ENCODE results near the gene MYOM1.
A peak's percentile ranks its signal among the peaks of the same experiment; 100 is the strongest.
"Not testable (repeated sequence)": the region's sequence is repeated elsewhere in the genome, so short reads cannot be mapped to it uniquely, and the experiment has no call there.

Gene MYOM1

GRCh38 chr18:3086871-3087270, 132.9 kb downstream of the MYOM1 start:
- DNase-seq (ENCODE audit: low read depth in 2 of 2), result no peak

GRCh38 chr18:3085612-3086011, 134.2 kb downstream of the MYOM1 start:
- no peak for DNase-seq (ENCODE audit: low read depth in 2 of 2)

- no peak for DNase-seq (ENCODE audit: low read depth in 2 of 2)
These were observed 135.6 kb downstream of the MYOM1 start for GRCh38 chr18:3084206-3084605.

- DNase-seq (ENCODE audit: low read depth in 2 of 2), result no peak
These were observed 136.0 kb downstream of the MYOM1 start for GRCh38 chr18:3083766-3084165.

GRCh38 chr18:3081584-3081991, 138.2 kb downstream of the MYOM1 start:
- no peak for DNase-seq (ENCODE audit: low read depth in 2 of 2)

- no peak for DNase-seq (ENCODE audit: low read depth in 2 of 2)
These were observed 140.1 kb downstream of the MYOM1 start for GRCh38 chr18:3079653-3080052.

GRCh38 chr18:3075491-3075890, 144.3 kb downstream of the MYOM1 start:
- no peak for DNase-seq (ENCODE audit: low read depth in 2 of 2)

- no peak for DNase-seq (ENCODE audit: low read depth in 2 of 2)
These were observed 145.7 kb downstream of the MYOM1 start for GRCh38 chr18:3074087-3074486.

- not testable (repeated sequence) for DNase-seq (ENCODE audit: low read depth in 2 of 2)
These were observed 146.4 kb downstream of the MYOM1 start for GRCh38 chr18:3073353-3073752.

- no peak for DNase-seq (ENCODE audit: low read depth in 2 of 2)
These were observed 148.1 kb downstream of the MYOM1 start for GRCh38 chr18:3071676-3072075.

GRCh38 chr18:3069671-3070433, 149.9 kb downstream of the MYOM1 start:
- DNase-seq (ENCODE audit: low read depth in 2 of 2), result no peak

GRCh38 chr18:3067722-3068121, 152.0 kb downstream of the MYOM1 start:
- DNase-seq (ENCODE audit: low read depth in 2 of 2), result no peak

- no peak for DNase-seq (ENCODE audit: low read depth in 2 of 2)
These were observed 152.6 kb downstream of the MYOM1 start for GRCh38 chr18:3067165-3067661.

- DNase-seq (ENCODE audit: low read depth in 2 of 2), result no peak
These were observed 153.2 kb downstream of the MYOM1 start for GRCh38 chr18:3066341-3067110.

- DNase-seq (ENCODE audit: low read depth in 2 of 2), result not testable (repeated sequence)
These were observed 156.0 kb downstream of the MYOM1 start for GRCh38 chr18:3063766-3064165.

- DNase-seq (ENCODE audit: low read depth in 2 of 2), result peak; percentile 28 to 56
These were observed 156.7 kb downstream of the MYOM1 start for GRCh38 chr18:3062798-3063680.

GRCh38 chr18:3061581-3062312, 158.0 kb downstream of the MYOM1 start:
- DNase-seq (ENCODE audit: low read depth in 2 of 2), result no peak

GRCh38 chr18:3060667-3061580, 158.8 kb downstream of the MYOM1 start:
- no peak for DNase-seq (ENCODE audit: low read depth in 2 of 2)

GRCh38 chr18:3059272-3059671, 160.5 kb downstream of the MYOM1 start:
- no peak for DNase-seq (ENCODE audit: low read depth in 2 of 2)

Measured in stimulated activated CD8-positive, alpha-beta memory T cell treated with anti-CD3 and anti-CD28 coated beads, Interleukin-2, amount 100 ng/mL, for 1 hour (primary cell).